Ishikawa (cell line): ENCODE measurements around the gene SLC35F6.

Source experiments
- CEBPB ChIP-seq: IDR thresholded peaks from 2 replicates; pipeline ENCODE4 v1.6.1; 2012
- CREB1 ChIP-seq: IDR thresholded peaks from 2 replicates; pipeline ENCODE4 v1.6.1; 2012; ENCODE audit warnings: low read depth
- MAX ChIP-seq: IDR thresholded peaks from 2 replicates; pipeline ENCODE4 v1.6.1; 2012
- NFIC ChIP-seq: IDR thresholded peaks from 2 replicates; pipeline ENCODE4 v1.6.1; 2012
- TAF1 ChIP-seq: IDR thresholded peaks from 2 replicates; pipeline ENCODE4 v1.6.1; 2012; ENCODE audit warnings: low read depth, mild to moderate bottlenecking

- TF ChIP-seq MAX, result no peak
- TF ChIP-seq NFIC, result no peak
- TF ChIP-seq CEBPB, result no peak
- TF ChIP-seq TAF1, result no peak
- no peak for TF ChIP-seq CREB1
Measured at GRCh38 chr2:26818255-26818654, 54.2 kb downstream of the SLC35F6 start.
